Measurements from ENCODE around the gene FANCD2OS. TPM values are rescaled to one million over a fixed set of nuclear protein-coding genes. Genes with fewer than 3 reads are reported as not detected.
A peak's percentile ranks its signal among the peaks of the same experiment; 100 is the strongest.
"Not testable (repeated sequence)": the region's sequence is repeated elsewhere in the genome, so short reads cannot be mapped to it uniquely, and the experiment has no call there.

FANCD2OS gene, protein sequence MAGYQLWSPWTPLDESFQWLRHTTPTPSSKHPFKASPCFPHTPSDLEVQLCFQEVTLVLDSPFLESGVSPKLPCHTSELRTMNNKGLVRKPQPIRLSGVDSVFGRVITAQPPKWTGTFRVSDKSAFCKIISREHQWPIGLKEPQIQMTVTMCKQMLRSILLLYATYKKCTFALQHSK
- total RNA-seq = not detected in 2 replicates

DNA sequence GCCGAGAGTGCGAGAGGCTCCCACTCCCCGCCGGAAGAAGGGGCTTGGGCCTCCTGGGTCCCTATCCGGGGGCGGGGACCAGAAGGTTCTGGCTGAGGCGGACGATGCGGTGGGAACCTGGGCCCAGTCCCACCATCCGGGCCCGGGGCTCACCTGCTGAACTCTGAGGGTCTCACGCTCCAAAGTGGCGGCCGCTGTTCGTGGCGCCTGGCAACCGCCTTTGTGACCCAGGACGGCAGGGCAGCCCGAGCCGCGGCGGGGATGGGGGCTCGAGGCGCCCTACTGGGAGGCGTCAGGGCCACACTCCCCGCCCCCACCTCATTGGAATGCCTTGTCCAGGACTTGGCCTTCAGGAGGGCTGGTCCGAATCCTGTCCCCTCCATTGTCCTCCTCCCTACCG, at the start of gene FANCD2OS:
FANCD2OS (minus strand) TSS at position 165 of the 400 bp plus-strand sequence. CDS start 3,481 bp downstream, outside the sequence.
- DNase-seq (ENCODE audit: low read depth) = no peak

GRCh38 chr3:10157031-10157430, 49.0 kb upstream of the FANCD2OS start:
- DNase-seq (ENCODE audit: low read depth) = no peak

DNA sequence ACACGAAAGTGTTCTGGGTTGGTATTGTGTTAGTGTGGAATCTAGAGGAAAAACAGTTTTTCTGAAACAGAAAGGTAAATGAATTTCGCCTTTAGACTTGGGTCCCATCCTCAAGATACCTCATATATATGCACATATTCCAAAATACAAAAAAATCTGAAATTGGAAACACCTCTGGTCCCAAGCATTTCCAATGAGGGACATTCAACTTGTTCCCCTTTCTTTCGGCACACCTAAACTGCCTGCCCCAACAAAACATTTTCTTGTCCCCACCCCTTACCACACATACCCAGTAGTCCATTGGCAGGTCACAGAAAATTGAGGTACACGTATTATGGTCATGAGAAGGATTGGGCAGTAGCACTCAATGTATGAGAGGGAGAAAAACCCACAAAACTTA, 47.6 kb upstream of the FANCD2OS start:
- no peak for DNase-seq (ENCODE audit: low read depth)

DNA sequence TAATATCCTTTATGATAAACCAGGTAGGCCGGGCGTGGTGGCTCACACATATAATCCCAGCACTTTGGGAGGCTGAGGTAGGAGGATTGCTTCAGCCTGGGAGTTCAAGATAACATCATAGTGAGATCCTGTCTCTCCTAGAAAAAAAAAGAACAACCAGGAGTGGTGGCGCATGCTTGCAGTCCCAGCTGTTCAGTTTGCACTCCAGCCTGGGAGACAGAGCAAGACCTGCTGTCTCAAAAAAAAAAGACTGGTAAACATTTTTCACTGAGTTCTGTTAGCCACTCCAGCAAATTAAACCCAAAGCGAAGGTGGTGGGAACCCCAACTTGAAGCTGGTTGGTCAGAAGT, 47.0 kb upstream of the FANCD2OS start:
- no peak for DNase-seq (ENCODE audit: low read depth)

DNA sequence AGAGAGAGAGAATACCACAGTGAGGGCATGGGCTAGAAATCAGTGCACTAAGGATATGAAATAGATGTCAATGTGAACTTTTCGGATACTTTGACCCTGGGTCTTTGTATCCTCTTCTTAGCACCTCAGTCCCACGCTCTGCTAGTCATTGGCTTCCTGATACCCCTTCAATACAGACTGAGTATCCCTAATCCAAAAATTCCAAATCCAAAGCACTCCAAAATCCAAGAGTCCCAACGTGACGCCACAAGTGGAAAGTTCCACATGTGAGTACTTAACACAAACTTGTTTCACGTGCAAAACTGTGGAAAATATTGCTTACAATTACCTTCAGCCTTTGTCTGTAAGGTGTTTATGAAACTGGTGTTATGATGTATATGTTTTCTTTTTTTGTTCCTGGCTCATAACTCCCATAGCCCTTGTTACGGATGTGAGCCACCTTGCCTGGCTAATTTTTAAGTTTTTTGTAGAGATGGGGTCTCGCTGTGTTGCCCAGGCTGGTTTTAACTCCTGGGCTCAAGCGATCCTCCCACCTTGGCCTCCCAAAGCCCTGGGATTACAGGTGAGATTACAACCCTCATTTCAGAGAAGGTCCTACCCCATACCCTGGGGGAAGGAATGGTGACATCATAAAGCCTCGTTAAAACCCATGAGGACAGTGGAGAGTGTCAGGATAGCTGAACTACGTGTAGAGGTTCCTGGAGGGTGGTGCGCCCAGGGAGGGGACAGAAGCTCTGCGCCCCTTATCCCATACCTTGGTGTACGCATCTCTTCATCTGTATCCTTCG, 46.5 kb upstream of the FANCD2OS start:
- DNase-seq (ENCODE audit: low read depth) = no peak

GRCh38 chr3:10150987-10151386, 42.9 kb upstream of the FANCD2OS start:
- DNase-seq (ENCODE audit: low read depth) = no peak

DNA sequence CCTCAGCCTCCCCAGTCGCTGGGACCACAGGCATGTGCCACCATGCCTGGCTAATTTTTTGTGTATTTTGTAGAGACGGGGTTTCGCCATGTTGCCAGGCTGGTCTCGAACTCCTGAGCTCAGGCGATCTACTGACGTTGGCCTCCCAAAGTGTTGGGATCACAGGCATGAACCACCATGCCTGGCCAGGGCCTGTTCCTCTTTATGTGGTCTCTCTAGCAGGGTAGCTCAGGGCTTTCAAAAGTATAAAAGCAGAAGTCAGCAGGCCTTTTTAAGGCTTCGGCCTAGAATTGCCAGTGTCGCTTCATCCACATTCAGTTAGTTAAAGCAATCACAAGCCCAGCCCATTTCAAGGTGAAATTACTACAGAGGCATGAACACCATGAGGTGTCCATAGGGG, 41.2 kb upstream of the FANCD2OS start:
- no peak for DNase-seq (ENCODE audit: low read depth)

- DNase-seq (ENCODE audit: low read depth) = no peak
These were observed 37.6 kb upstream of the FANCD2OS start for GRCh38 chr3:10145685-10146084.

GRCh38 chr3:10142707-10143560, 34.9 kb upstream of the FANCD2OS start:
- DNase-seq (ENCODE audit: low read depth) = no peak

- DNase-seq (ENCODE audit: low read depth) = no peak
These were observed 33.0 kb upstream of the FANCD2OS start for GRCh38 chr3:10140996-10141546.

DNA sequence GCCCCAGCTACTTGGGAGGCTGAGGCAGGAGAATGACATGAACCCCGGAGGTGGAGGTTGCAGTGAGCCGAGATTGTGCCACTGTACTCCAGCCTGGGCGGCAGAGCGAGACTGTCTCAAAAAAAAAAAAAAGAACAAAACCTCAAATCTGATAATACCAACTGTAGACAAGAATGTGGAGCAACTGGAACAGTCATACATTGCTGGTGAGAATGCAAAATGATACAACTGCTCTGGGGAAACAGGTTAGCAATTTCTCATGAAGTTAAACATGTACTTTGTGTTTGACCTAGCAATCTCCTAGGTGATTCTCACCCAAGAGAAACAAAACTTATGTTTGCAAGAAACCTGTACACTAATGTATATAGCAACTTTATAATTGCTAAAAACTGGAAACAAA, 29.1 kb upstream of the FANCD2OS start:
- peak; percentile 55 for DNase-seq (ENCODE audit: low read depth)

DNA sequence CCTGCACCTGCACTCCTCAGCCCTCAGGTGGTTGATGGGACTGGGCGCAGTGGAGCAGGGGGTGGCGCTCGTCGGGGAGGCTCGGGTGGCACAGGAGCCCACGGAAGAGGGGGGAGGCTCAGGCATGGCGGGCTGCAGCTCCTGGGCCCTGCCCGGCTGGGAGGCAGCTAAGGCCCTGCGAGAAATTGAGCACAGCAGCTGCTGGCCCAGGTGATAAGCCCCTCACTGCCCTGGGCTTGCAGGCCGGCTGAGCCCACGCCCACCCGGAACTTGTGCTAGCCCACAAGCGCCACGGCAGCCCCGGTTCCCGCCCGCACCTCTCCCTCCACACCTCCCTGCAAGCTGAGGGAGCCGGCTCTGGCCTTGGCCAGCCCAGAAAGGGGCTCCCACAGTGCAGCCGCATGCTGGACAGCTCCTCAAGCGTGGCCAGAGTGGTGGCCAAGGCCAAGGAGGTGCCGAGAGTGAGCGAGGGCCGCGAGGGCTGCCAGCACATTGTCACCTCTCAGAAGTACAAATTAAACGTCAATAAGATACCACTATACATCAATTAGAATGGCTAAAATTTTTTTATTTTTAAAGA, 28.5 kb upstream of the FANCD2OS start:
- DNase-seq (ENCODE audit: low read depth) = no peak

DNA sequence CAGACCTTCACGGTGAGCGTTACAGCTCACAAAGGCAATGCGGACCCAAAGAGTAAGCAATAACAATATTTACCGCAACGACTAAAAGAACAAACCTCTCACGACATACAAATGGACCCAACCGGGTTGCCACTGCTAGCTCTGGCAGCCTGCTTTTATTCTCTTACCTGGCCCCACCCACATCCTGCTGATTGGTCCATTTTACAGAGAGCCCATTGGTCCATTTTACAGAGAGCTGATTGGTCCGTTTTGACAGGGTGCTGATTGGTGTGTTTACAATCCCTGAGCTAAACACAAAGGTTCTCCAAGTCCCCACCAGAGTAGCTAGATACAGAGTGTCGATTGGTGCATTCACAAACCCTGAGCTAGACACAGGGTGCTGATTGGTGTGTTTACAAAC, 27.8 kb upstream of the FANCD2OS start:
- not testable (repeated sequence) for DNase-seq (ENCODE audit: low read depth)

GRCh38 chr3:10122724-10123123, 14.7 kb upstream of the FANCD2OS start:
- DNase-seq (ENCODE audit: low read depth) = no peak

GRCh38 chr3:10121064-10121463, 13.0 kb upstream of the FANCD2OS start:
- DNase-seq (ENCODE audit: low read depth) = no peak

DNA sequence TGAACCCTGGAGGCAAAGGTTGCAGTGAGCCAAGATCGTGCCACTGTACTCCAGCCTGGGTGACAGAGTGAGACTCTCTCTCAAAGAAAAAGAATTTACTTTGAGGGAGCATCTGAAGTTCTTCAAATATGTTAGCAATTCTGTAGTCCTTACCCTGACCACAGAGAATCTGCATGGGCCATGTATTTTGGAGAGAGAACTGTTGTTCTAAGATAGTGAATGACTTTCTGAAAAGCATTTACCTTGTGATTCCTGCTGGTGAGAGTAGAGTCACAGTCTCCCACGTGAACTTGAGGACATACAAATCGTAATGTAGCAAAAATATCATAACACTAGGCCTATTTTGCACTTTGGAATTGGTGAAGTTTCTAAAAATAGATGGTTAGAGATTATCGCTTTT, 11.3 kb upstream of the FANCD2OS start:
- DNase-seq (ENCODE audit: low read depth) = no peak

DNA sequence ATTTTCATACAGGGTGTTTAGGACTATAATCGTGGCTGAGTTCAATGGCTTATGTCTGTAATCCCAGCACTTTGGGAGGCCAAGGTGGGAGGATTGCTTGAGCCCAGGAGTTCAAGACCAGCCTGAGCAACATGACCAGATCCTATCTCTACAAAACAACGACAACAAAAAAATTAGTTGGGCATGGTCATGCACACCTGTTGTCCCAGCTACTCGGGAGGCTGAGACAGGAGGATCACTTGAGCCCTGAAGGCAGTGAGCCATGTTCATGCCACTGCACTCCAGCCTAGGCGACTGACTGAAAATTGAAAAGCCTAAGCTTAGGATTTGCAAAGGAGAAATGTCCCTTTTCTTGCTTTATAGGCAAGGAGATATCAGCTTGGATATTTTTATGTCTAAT, 8.9 kb upstream of the FANCD2OS start:
- no peak for DNase-seq (ENCODE audit: low read depth)

- peak; percentile 38 for DNase-seq (ENCODE audit: low read depth)
These were observed 8.0 kb upstream of the FANCD2OS start for GRCh38 chr3:10116138-10116460.

DNA sequence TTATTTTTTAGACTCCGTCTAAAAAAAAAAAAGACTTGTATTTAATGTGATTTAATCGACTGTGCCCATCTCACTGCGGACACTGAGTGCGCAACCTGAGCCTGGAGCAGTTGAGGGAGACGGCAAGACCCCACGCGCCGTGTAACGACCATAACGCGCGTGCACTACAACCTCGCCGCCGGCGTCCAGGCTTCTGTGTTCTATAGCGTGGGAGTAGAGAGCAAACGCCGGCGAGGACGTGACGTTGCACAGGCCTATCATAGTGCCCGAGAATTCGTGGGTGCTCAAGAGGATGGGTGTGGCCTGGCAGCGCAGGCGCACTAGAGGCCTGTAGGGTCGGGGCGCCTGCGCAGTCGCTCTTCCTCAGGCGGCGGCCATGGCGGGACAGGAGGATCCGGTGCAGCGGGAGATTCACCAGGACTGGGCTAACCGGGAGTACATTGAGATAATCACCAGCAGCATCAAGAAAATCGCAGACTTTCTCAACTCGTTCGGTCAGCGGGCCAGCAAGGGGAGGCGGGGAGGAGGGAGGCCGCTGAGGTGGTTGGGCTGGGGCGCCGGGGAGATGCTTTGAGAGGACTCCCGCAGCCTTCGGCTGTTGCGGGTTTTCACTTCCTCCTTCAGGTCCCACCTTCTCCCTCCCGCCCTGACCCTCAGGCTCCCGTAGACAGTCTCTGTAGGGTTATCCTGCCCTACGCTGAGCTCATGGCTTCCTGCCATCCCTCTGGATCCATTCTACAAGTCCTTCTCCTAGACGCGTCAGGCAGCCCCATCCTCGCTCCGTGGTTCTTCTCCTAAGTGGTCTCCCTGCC, 7.5 kb upstream of the FANCD2OS start, which contains the start of gene BRK1:
BRK1 (plus strand) TSS at position 350 of the 812 bp plus-strand sequence; CDS start at position 377, 27 bp downstream.
- DNase-seq (ENCODE audit: low read depth) = peak; percentile 91

DNA sequence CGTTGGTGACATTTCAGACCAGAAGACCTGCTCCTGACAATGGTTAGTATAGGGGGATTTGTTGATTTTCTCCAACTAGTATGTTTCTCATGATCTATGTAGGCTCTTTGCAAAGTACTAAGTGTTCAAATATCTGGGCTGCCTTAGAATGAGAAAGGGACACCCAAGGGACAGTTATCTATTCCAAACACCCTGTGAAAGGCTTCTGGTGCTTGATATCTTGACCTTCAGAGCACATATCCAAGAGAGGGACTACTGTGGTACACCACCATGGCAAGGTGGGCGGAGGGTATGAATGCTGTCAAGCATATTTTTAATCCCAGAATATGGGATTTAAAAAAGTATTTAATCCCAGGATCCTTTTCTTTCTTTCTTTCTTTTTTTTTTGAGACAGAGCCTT, 1.1 kb downstream of the FANCD2OS start:
- no peak for DNase-seq (ENCODE audit: low read depth)

DNA sequence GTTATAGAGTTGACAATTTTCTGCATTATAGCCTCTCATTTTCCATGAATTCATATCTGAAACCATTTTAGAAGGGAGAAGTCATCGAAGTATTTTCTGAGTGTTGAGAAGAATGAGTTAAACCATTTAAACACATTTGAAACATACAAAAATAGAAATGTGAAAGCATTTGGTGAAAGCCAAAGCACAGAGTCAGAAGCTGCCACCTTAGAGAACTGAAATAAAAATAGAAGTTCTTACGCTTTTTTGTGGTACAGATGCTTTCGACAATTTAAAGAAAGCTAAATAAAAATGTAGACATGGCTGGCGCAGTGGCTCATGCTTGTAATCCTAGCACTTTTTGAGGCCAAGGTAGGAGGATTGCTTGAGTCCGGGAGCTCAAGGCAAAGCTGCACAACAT, 9.0 kb downstream of the FANCD2OS start:
- DNase-seq (ENCODE audit: low read depth) = no peak
